Natural killer cell (primary cell): Measurements from ENCODE around the gene KCNMB2. TPM values are rescaled to one million over a fixed set of nuclear protein-coding genes. Genes with fewer than 3 reads are reported as not detected.

Experiments used
- ATAC-seq, 3 donors: fragments of 150-1000 bp in 2 of 3; fragments of 200-7000 bp in 1 of 3; cut with Tn5 transposase; 1 replicate in 1 of 3; 2 replicates in 2 of 3; pipeline ENCODE4 v1.10.0; 2021; ENCODE audit warnings: mild to moderate bottlenecking in 2 of 3, moderate library complexity in 2 of 3
- DNase-seq, 2 donors: peaks; one replicate each; pipeline versions ENCODE4 v3.0.0 to v3.0.0-alpha.2; 2013 to 2021; ENCODE audit warnings: mixed read lengths in 1 of 2
- H3K27ac ChIP-seq: one replicate; pipeline ENCODE4 v1.5.1; 2013; ENCODE audit warnings: mild to moderate bottlenecking, low read length
- H3K27me3 ChIP-seq: one replicate; pipeline ENCODE4 v1.6.1; 2013; ENCODE audit warnings: low read length; ENCODE audit not compliant: control insufficient read depth, insufficient read depth
- H3K36me3 ChIP-seq: one replicate; pipeline ENCODE4 v1.6.1; 2013; ENCODE audit warnings: low read length; ENCODE audit not compliant: control insufficient read depth, insufficient read depth
- H3K4me1 ChIP-seq: one replicate; pipeline ENCODE4 v1.6.1; 2013; ENCODE audit warnings: low read length; ENCODE audit not compliant: control insufficient read depth, insufficient read depth
- H3K4me3 ChIP-seq: one replicate; pipeline ENCODE4 v1.5.1; 2013; ENCODE audit warnings: low read length
- H3K9me3 ChIP-seq: one replicate; pipeline ENCODE4 v1.6.1; 2013; ENCODE audit warnings: low read length; ENCODE audit not compliant: control insufficient read depth, insufficient read depth
- H3K27ac Mint-ChIP-seq, 2 donors: one replicate each; pipeline ENCODE4 v1.8.0; 2022; ENCODE audit warnings: mild to moderate bottlenecking in 2 of 2, mixed read lengths in 2 of 2, moderate library complexity in 1 of 2
- H3K27me3 Mint-ChIP-seq, 2 donors: one replicate each; pipeline ENCODE4 v1.8.0; 2022; ENCODE audit warnings: low read depth in 2 of 2, mixed read lengths in 2 of 2
- H3K36me3 Mint-ChIP-seq: one replicate; pipeline ENCODE4 v1.8.0; 2022; ENCODE audit warnings: mixed read lengths
- H3K4me1 Mint-ChIP-seq, 2 donors: one replicate each; pipeline ENCODE4 v1.8.0; 2022; ENCODE audit warnings: mixed read lengths in 2 of 2
- H3K4me3 Mint-ChIP-seq: one replicate; pipeline ENCODE4 v1.8.0; 2022; ENCODE audit warnings: mild to moderate bottlenecking, moderate library complexity, mixed read lengths
- H3K9me3 Mint-ChIP-seq, 2 donors: one replicate each; pipeline ENCODE4 v1.8.0; 2022; ENCODE audit warnings: mixed read lengths in 2 of 2
- WGBS: methylation state at CpG from one replicate; pipeline ENCODE4 v1.1.7; 2013; ENCODE audit warnings: missing lambda C conversion rate; ENCODE audit not compliant: insufficient coverage; 5-methylcytosine and 5-hydroxymethylcytosine counted together
- intact Hi-C: fragments of 100-400 bp; cut with micrococcal nuclease; formaldehyde crosslinking; loops from one replicate; pipeline ENCODE4 v1.14.2; 2022
- total RNA-seq, 4 donors: library from RNA; stranded (reverse); fragments of 120-200 nt in 1 of 4; gene quantifications; one replicate each; pipeline versions ENCODE4 v1.2.3 to v1.2.4, GENCODE V29; 2013 to 2022
- TF ChIP-seq, protein P1 (sequence below): fragments of 200-600 bp; IDR thresholded peaks from one replicate; pipeline ENCODE4 v1.8.0; 2022; ENCODE audit warnings: antibody characterized with exemption

Gene KCNMB2
- total RNA-seq, 3 donors from 2014 or later (not counting 1 experiment from before 2014, with no cell fraction given) = not detected

GRCh38 chr3:178772746-178773145 is 236.5 kb downstream of the KCNMB2 start:
- WGBS = 85% methylated on average over 3 of the region's 4 CpGs
- H3K4me3 ChIP-seq = no peak overlapping the region
- no peak for ATAC-seq
- Mint-ChIP-seq H3K27ac (no peak overlapping the region), H3K9me3 (peaks cover 16 to 28% of the 10 kb centered on the region in 2 donors), H3K4me3 (no peak overlapping the region), H3K4me1 (no peaks in the 10 kb centered on the region), H3K27me3 (no peaks in the 10 kb centered on the region), H3K36me3 (no peaks in the 10 kb centered on the region)
- no peak overlapping the region for H3K27ac ChIP-seq
- no peak for DNase-seq
- no peaks in the 10 kb centered on the region for H3K27me3 ChIP-seq
- intact Hi-C loops = no loop called here
- H3K36me3 ChIP-seq = no peaks in the 10 kb centered on the region
- TF ChIP-seq, protein P1, sequence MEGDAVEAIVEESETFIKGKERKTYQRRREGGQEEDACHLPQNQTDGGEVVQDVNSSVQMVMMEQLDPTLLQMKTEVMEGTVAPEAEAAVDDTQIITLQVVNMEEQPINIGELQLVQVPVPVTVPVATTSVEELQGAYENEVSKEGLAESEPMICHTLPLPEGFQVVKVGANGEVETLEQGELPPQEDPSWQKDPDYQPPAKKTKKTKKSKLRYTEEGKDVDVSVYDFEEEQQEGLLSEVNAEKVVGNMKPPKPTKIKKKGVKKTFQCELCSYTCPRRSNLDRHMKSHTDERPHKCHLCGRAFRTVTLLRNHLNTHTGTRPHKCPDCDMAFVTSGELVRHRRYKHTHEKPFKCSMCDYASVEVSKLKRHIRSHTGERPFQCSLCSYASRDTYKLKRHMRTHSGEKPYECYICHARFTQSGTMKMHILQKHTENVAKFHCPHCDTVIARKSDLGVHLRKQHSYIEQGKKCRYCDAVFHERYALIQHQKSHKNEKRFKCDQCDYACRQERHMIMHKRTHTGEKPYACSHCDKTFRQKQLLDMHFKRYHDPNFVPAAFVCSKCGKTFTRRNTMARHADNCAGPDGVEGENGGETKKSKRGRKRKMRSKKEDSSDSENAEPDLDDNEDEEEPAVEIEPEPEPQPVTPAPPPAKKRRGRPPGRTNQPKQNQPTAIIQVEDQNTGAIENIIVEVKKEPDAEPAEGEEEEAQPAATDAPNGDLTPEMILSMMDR = no peak
- H3K9me3 ChIP-seq = no peaks in the 10 kb centered on the region
- H3K4me1 ChIP-seq = no peaks in the 10 kb centered on the region

DNA sequence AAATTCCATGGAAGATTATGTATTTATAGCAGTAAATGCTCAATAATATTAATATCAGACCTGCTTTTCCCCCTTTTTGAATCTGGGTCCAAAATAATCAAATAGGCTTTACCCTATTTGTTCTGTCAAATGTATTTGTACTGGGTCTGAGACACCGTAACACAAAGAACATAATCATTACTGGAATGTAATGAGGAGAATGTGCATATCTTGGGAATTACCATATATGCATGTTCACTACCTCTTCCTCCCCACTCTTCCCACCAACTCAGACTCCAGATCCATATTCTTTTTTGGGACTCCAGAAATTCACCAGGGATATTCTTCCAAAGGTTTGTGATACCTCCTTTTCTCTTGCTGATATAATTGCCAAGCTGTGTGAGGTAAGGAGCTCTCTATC is 237.1 kb downstream of the KCNMB2 start:
- WGBS = no CpG with 5 or more reads among the region's 1 CpG

DNA sequence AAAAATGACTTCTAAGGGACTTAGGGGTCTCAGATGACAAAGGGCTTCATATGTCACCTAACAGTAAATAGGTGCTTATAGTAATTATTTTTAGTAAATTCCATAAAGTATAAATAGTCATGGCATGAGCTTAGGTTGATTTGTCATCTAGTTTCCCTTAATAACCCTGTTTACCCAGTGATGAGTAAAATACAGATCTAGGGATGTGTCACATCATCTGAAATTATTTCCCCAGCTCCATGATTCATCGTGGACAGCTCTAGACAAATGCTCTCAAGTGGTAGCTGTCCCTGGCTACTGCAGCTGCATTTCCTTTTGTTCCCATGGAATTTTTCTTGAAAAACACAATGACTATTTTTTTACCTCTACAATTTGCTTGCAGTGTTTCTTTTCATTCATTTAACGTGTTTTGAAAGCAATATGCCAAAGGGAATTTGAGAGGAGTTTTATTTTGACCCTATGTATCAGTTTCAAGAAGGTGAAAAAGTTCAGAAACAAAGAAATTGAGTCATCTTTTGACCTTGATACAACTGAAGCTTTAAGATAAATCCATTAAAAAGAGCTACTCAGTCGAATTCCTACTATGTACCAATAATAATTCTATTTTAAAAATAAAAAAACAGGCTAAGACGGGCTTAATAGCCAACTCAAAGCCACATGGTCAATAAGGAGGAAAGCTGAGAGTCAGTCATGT is 241.6 kb downstream of the KCNMB2 start:
- no peak for DNase-seq
- peaks cover 6 to 14% of the 10 kb centered on the region in 2 donors for H3K9me3 Mint-ChIP-seq
- Histone ChIP-seq H3K4me3 (no peak overlapping the region), H3K27me3 (no peaks in the 10 kb centered on the region), H3K36me3 (no peaks in the 10 kb centered on the region), H3K9me3 (no peaks in the 10 kb centered on the region), H3K4me1 (no peaks in the 10 kb centered on the region), H3K27ac (no peak overlapping the region)
- no peak for ATAC-seq
- no peak overlapping the region for H3K4me3 Mint-ChIP-seq
- WGBS = 64% methylated on average over 2 of the region's 4 CpGs
- no peaks in the 10 kb centered on the region for H3K27me3 Mint-ChIP-seq
- TF ChIP-seq, protein P1 = no peak
- no peaks in the 10 kb centered on the region for H3K36me3 Mint-ChIP-seq
- intact Hi-C loops = no loop called here
- no peak overlapping the region for H3K27ac Mint-ChIP-seq
- H3K4me1 Mint-ChIP-seq = no peaks in the 10 kb centered on the region

More for the DNA sequence above, 237.1 kb downstream of the KCNMB2 start:
- DNase-seq (no peak), ATAC-seq (no peak)
- H3K4me3 ChIP-seq = no peak overlapping the region
- H3K36me3 ChIP-seq = no peaks in the 10 kb centered on the region
- Mint-ChIP-seq H3K9me3 (peaks cover 13 to 25% of the 10 kb centered on the region in 2 donors), H3K4me1 (no peaks in the 10 kb centered on the region), H3K27ac (no peak overlapping the region), H3K36me3 (no peaks in the 10 kb centered on the region), H3K4me3 (no peak overlapping the region), H3K27me3 (no peaks in the 10 kb centered on the region)
- no peaks in the 10 kb centered on the region for H3K4me1 ChIP-seq
- H3K27ac ChIP-seq = no peak overlapping the region
- intact Hi-C loops = no loop called here
- no peaks in the 10 kb centered on the region for H3K9me3 ChIP-seq
- H3K27me3 ChIP-seq = no peaks in the 10 kb centered on the region
- TF ChIP-seq, protein P1 = no peak

GRCh38 chr3:178778589-178778988 is 242.4 kb downstream of the KCNMB2 start:
- H3K27me3 ChIP-seq = no peaks in the 10 kb centered on the region
- H3K4me1 ChIP-seq = no peaks in the 10 kb centered on the region
- no peak overlapping the region for H3K27ac ChIP-seq
- intact Hi-C loops = no loop called here
- Mint-ChIP-seq H3K36me3 (no peaks in the 10 kb centered on the region), H3K4me3 (no peak overlapping the region), H3K27me3 (no peaks in the 10 kb centered on the region), H3K27ac (no peak overlapping the region), H3K4me1 (no peaks in the 10 kb centered on the region), H3K9me3 (peaks cover 5 to 11% of the 10 kb centered on the region in 2 donors)
- TF ChIP-seq, protein P1 = no peak
- H3K9me3 ChIP-seq = no peaks in the 10 kb centered on the region
- 88% methylated on average over 4 of the region's 4 CpGs for WGBS
- ATAC-seq = no peak
- no peak overlapping the region for H3K4me3 ChIP-seq
- no peak for DNase-seq
- H3K36me3 ChIP-seq = no peaks in the 10 kb centered on the region
